Measurements from ENCODE around the gene PCDHGA1.

DNA sequence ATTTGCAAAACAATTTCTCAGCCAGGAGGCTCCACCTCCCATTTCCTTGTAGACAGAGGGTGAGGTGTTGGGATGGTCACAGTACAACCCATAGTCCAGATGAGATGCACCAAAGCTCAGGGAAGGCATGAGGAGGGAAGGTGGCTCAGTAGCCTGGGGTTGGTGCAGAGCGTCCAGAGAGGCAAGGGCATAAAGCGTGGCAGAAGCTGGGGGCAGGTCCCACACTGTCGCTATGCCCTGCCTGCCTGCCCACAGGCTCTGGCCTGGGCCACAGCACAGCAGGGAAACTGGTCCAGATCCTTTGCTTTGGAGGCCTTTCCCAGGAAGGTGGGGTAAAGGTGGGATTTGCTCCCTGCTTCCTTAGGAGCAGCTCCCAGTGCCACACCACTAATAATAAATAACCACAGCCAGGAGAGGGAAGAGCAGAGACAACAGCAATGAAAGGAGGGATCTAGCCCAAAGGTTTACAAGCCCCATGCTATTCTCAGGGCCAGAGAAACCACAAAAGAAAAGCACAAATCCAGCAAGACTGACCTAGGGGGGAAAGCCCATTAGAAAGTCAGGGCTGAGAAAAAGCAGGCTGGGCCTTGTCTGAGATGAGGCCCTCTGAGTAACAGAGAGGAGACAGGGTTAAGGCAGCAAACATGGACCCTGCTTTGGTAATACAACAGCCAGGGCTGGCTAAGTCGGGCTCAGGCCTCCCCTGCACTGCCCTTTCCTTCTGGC is 185.8 kb downstream of the PCDHGA1 start:
- TF ChIP-seq ZNF23 (tag by site-specific recombination; IDR thresholded peaks at IDR 0.05; ENCODE audit: borderline replicate concordance), result no peak
- TF ChIP-seq, protein P1, sequence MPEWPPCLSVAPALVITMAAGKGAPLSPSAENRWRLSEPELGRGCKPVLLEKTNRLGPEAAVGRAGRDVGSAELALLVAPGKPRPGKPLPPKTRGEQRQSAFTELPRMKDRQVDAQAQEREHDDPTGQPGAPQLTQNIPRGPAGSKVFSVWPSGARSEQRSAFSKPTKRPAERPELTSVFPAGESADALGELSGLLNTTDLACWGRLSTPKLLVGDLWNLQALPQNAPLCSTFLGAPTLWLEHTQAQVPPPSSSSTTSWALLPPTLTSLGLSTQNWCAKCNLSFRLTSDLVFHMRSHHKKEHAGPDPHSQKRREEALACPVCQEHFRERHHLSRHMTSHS (tag by site-specific recombination; IDR thresholded peaks at IDR 0.05), result no peak
- TF ChIP-seq, protein P2, sequence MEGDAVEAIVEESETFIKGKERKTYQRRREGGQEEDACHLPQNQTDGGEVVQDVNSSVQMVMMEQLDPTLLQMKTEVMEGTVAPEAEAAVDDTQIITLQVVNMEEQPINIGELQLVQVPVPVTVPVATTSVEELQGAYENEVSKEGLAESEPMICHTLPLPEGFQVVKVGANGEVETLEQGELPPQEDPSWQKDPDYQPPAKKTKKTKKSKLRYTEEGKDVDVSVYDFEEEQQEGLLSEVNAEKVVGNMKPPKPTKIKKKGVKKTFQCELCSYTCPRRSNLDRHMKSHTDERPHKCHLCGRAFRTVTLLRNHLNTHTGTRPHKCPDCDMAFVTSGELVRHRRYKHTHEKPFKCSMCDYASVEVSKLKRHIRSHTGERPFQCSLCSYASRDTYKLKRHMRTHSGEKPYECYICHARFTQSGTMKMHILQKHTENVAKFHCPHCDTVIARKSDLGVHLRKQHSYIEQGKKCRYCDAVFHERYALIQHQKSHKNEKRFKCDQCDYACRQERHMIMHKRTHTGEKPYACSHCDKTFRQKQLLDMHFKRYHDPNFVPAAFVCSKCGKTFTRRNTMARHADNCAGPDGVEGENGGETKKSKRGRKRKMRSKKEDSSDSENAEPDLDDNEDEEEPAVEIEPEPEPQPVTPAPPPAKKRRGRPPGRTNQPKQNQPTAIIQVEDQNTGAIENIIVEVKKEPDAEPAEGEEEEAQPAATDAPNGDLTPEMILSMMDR (tag by site-specific recombination; IDR thresholded peaks at IDR 0.05), result no peak
- no peak for TF ChIP-seq ZNF223 (tag by site-specific recombination; IDR thresholded peaks at IDR 0.05)
- no peak for TF ChIP-seq ZNF560 (tag by site-specific recombination; IDR thresholded peaks at IDR 0.05; ENCODE audit: borderline replicate concordance)
- no peak for TF ChIP-seq ZNF121 (tag by site-specific recombination; IDR thresholded peaks at IDR 0.05)
- TF ChIP-seq ZNF423 (tag by site-specific recombination; IDR thresholded peaks at IDR 0.05), result no peak
- TF ChIP-seq, protein P3, sequence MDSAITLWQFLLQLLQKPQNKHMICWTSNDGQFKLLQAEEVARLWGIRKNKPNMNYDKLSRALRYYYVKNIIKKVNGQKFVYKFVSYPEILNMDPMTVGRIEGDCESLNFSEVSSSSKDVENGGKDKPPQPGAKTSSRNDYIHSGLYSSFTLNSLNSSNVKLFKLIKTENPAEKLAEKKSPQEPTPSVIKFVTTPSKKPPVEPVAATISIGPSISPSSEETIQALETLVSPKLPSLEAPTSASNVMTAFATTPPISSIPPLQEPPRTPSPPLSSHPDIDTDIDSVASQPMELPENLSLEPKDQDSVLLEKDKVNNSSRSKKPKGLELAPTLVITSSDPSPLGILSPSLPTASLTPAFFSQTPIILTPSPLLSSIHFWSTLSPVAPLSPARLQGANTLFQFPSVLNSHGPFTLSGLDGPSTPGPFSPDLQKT (IDR thresholded peaks at IDR 0.05; ENCODE audit: borderline replicate concordance, low read depth, low read length), result no peak
- TF ChIP-seq MEIS1 (CRISPR knock-in tag; IDR thresholded peaks at IDR 0.05; ENCODE audit: borderline replicate concordance), result no peak
- TF ChIP-seq ZNF792 (tag by site-specific recombination; IDR thresholded peaks at IDR 0.05), result no peak
- no peak for TF ChIP-seq ZNF239 (tag by site-specific recombination; IDR thresholded peaks at IDR 0.05)
- TF ChIP-seq, protein P4, sequence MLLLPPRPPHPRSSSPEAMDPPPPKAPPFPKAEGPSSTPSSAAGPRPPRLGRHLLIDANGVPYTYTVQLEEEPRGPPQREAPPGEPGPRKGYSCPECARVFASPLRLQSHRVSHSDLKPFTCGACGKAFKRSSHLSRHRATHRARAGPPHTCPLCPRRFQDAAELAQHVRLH (tag by site-specific recombination; IDR thresholded peaks at IDR 0.05), result no peak
- TF ChIP-seq, protein P5, sequence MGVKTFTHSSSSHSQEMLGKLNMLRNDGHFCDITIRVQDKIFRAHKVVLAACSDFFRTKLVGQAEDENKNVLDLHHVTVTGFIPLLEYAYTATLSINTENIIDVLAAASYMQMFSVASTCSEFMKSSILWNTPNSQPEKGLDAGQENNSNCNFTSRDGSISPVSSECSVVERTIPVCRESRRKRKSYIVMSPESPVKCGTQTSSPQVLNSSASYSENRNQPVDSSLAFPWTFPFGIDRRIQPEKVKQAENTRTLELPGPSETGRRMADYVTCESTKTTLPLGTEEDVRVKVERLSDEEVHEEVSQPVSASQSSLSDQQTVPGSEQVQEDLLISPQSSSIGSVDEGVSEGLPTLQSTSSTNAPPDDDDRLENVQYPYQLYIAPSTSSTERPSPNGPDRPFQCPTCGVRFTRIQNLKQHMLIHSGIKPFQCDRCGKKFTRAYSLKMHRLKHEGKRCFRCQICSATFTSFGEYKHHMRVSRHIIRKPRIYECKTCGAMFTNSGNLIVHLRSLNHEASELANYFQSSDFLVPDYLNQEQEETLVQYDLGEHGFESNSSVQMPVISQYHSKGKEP (tag by site-specific recombination; IDR thresholded peaks at IDR 0.05), result no peak
